HG03521 (cell line): ENCODE results near the gene UBE2G2.

Experiments used
- ATAC-seq: cut with Tn5 transposase; IDR thresholded peaks from one replicate; pipeline ENCODE4 v1.9.1; 2021; ENCODE audit warnings: mild to moderate bottlenecking, moderate library complexity; ENCODE audit not compliant: unreplicated experiment

UBE2G2 gene

GRCh38 chr21:44732956-44733355 lies 68.7 kb downstream of the UBE2G2 start:
- ATAC-seq, result no peak

DNA sequence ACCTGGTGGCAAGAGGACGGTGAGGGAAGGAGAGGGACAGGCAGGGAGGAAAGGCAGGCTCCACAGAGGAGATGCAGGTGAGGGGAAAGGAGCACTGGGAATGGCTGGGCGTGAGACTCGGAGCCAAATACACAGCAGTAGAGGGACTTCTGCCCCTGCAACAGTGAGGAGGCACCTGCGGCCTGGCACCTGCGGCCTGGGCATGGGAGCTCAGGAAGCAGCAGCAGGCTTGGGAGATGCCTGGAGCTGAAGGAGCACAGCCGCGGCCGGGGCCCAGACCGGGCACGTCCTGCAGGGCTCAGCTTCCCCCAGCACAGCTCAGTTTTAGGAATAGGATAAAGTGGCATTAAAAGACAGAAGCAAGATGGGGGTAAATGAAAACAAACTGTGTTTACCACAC lies 69.4 kb downstream of the UBE2G2 start:
- ATAC-seq, result no peak

GRCh38 chr21:44730951-44731579 lies 70.6 kb downstream of the UBE2G2 start:
- ATAC-seq, result no peak

DNA sequence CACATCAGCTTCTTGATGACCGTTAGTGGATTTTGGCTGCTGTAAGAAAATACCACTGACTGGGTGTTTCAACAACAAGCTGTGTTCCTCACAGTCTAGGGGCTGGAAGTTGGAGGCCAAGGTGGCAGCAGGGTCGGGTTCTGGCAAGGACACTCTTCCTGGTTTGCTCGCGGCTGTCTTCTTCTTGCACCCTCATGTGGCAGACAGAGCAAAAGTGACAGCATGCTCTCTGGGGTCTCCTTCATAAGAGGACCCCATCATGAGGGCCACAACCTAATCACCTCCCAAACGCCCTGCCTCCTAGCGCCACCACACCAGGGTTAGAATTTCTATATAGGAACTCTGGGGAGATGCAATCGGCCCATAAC lies 71.6 kb downstream of the UBE2G2 start:
- ATAC-seq, result no peak

DNA sequence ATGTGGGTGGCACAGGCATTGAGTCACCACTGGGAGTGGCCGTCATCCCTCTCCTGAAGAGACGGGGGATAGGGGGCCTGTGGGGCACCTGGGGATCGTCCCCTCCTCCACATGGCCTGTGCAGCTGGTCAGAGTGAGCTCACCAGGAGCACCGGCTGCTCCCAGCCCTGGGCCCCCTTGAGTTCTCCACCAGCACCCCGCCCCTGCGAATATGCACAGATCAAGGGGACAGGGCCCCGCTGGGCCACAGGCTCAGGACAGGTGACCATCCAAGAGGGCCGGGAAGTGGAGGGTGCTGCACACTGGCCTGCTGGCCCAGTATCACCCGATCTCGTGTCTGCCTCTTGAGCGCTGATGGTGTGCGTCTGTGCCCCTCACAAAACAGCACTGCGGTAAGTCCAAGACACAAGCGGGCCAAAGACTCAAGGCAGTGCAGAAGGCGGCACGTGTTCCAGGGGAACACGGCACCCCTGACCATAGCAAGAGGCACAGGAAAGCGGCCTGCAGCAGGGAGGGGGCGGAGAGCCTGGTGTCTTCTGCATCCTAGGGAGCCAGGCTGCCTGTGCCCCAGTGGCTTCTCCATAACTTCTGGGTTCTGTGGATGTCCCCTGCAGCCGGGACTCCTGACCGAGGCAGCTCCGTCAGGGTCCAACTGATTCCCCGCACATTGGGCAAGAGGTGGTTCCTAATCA lies 72.1 kb downstream of the UBE2G2 start:
- ATAC-seq, result no peak

GRCh38 chr21:44728716-44729115 lies 72.9 kb downstream of the UBE2G2 start:
- no peak for ATAC-seq

- ATAC-seq, result no peak
These were observed 73.9 kb downstream of the UBE2G2 start for GRCh38 chr21:44727757-44728156.

GRCh38 chr21:44727321-44727720 lies 74.3 kb downstream of the UBE2G2 start:
- no peak for ATAC-seq

GRCh38 chr21:44726826-44727225 lies 74.8 kb downstream of the UBE2G2 start:
- ATAC-seq, result no peak

- no peak for ATAC-seq
These were observed 76.7 kb downstream of the UBE2G2 start for GRCh38 chr21:44724926-44725325.

DNA sequence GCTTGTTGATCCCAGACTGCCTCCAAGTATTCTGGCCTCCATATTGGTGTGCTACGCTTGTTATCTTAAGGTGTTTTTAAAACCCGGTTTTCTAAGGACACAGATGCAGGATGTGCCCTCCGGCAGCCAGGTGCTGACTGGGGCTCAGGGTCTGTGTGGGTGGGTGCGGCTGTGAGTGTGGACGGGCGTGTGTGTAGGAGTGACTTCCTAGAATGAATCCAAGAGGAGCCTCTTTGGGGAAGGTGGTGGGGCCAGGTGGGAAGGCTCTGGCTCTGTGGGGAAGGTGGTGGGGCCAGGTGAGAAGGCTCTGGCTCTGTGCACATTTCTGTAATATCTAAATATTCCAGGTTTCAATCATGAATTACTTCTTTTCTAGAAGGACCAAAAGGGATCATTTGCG lies 77.4 kb downstream of the UBE2G2 start:
- ATAC-seq, result no peak

DNA sequence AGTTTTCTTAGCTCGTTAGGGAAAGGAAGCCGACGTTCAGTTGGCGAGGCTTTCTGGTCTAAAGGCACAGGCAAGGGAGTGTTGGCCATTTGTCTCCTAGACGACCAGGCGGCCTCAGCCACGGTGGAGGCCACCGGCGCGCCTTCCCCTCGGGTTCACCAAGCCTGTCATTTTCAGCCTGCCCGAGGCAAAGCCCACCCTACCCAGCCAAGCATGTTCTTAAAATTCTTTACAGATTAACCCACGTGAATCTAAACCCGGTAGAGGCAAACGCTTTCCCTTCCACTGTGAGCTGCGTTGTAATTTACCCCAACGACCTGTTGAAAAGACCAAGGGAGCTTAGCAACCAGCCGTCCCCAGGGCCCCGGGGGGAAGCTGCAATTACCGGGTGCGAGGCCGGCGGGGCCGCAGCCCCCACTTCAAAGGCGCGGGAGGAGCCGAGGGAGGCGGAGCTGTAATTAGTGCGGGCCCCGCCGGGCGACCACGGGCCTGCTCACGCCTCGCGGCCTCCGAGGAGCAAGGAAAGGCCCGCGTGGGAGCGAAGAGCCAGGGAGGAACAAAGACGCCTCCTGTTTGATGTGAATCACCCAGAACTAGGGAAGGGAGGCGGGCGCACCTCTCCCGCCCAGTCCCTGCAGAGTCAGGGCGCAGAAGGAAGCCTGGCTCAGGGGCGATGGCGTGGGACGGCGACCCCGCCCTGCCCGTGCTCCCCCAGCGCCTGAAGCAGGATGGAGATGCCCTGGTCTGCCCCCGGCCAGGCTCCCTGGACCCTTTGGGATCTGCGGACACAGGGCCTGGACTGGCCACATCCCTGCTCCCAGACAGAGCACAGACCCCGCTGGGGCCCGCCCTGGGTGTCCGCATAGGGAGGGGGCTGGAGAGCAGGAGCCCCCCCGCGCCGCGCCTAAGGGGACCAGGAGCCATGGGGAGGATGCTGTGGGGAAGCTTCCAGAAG lies 78.2 kb downstream of the UBE2G2 start:
- ATAC-seq, result no peak

- ATAC-seq, result no peak
These were observed 78.9 kb downstream of the UBE2G2 start for GRCh38 chr21:44722731-44723130.

DNA sequence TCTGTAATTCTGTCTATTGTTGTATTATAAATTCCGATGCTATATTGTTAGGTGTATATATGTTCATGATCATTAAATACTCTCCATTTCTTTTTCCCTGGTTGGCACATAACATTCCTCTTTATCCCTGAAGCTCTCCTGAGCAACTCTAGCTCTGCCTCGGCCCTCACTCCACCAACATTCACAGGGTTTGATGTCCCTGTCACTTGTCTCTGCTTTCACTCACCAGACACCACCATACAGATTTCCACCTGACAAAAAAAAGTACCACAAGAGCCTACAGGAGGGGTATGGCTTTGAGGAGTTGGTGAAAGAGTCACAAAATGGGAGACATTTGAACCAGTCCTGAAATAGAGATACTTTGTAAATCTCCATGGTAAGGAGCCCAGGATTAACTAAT lies 81.5 kb downstream of the UBE2G2 start:
- no peak for ATAC-seq
